ENCODE measurements around the gene APOBEC2. TPM values are rescaled to one million over a fixed set of nuclear protein-coding genes. Genes with fewer than 3 reads are reported as not detected.
A peak's percentile ranks its signal among the peaks of the same experiment; 100 is the strongest.

APOBEC2 gene
- total and polyA plus RNA-seq, 2 of the 13 experiments (the other 11 are each of a cell fraction or from before 2014, with no cell fraction given): 0.09 TPM; not detected in 1

- TF ChIP-seq ZNF350 (CRISPR knock-in tag; IDR thresholded peaks at IDR 0.05; ENCODE audit: borderline replicate concordance, low read depth): no peak
- peak; percentile 61; the same call in 1 of the 2 replicates for TF ChIP-seq KDM5A (IDR thresholded peaks at IDR 0.05; ENCODE audit: borderline replicate concordance, low read length)
- no peak for TF ChIP-seq TIGD3 (CRISPR knock-in tag; IDR thresholded peaks at IDR 0.05; ENCODE audit: borderline replicate concordance)
- TF ChIP-seq FOXA1 (IDR thresholded peaks at IDR 0.05): no peak
- TF ChIP-seq FOXA1 (CRISPR knock-in tag; IDR thresholded peaks at IDR 0.05): peak; percentile 20; the same call in 1 of the 2 replicates
- TF ChIP-seq ZNF597 (CRISPR knock-in tag; IDR thresholded peaks at IDR 0.05): peak; percentile 65; the same call in 1 of the 2 replicates
- peak; percentile 72; the same call in 1 of the 2 replicates for TF ChIP-seq ERF (CRISPR knock-in tag; IDR thresholded peaks at IDR 0.05)
- no peak for TF ChIP-seq RFXAP (CRISPR knock-in tag; IDR thresholded peaks at IDR 0.05; ENCODE audit: borderline replicate concordance)
- no peak; the same call in 1 of the 2 replicates for TF ChIP-seq HCFC1 (IDR thresholded peaks at IDR 0.05; ENCODE audit: low read depth, low read length)
- no peak for TF ChIP-seq HMGXB3 (CRISPR knock-in tag; IDR thresholded peaks at IDR 0.05; ENCODE audit: borderline replicate concordance)
- TF ChIP-seq GABPB1 (CRISPR knock-in tag; IDR thresholded peaks at IDR 0.05): peak; percentile 92
- 0 out of 2 replicates have a peak, but pooled peaks have one; percentile 15 for TF ChIP-seq JUND (CRISPR knock-in tag; IDR thresholded peaks at IDR 0.05)
- no peak for TF ChIP-seq ZNF207 (IDR thresholded peaks at IDR 0.05; ENCODE audit: borderline replicate concordance)
- peak; percentile 67 for TF ChIP-seq TGIF2 (CRISPR knock-in tag; IDR thresholded peaks at IDR 0.05)
- TF ChIP-seq THAP8 (CRISPR knock-in tag; IDR thresholded peaks at IDR 0.05; ENCODE audit: borderline replicate concordance): no peak
- no peak for TF ChIP-seq TRIM24 (CRISPR knock-in tag; IDR thresholded peaks at IDR 0.05)
- TF ChIP-seq ZFP82 (CRISPR knock-in tag; IDR thresholded peaks at IDR 0.05; ENCODE audit: borderline replicate concordance): peak; percentile 72; the same call in 1 of the 2 replicates
- TF ChIP-seq SP1 (IDR thresholded peaks at IDR 0.05): no peak
- TF ChIP-seq SP1 (CRISPR knock-in tag; IDR thresholded peaks at IDR 0.05): peak; percentile 75; the same call in 1 of the 2 replicates
- no peak for TF ChIP-seq ZNF816 (CRISPR knock-in tag; IDR thresholded peaks at IDR 0.05; ENCODE audit: borderline replicate concordance)
- no peak for TF ChIP-seq LCORL (IDR thresholded peaks at IDR 0.05)
- peak; percentile 85 for TF ChIP-seq LCORL (CRISPR knock-in tag; IDR thresholded peaks at IDR 0.05)
- TF ChIP-seq MIXL1 (CRISPR knock-in tag; IDR thresholded peaks at IDR 0.05): no peak
- TF ChIP-seq HHEX (CRISPR knock-in tag; IDR thresholded peaks at IDR 0.05): no peak
- no peak; the same call in 1 of the 2 replicates for TF ChIP-seq ZNF724P (CRISPR knock-in tag; IDR thresholded peaks at IDR 0.05; ENCODE audit: borderline replicate concordance)
Observed at GRCh38 chr6:41073203-41073967, 20.4 kb downstream of the APOBEC2 start (continued).
